SK-N-SH (cell line): Measurements from ENCODE around the gene ARHGAP42. TPM values are rescaled to one million over a fixed set of nuclear protein-coding genes. Genes with fewer than 3 reads are reported as not detected.
A peak's percentile ranks its signal among the peaks of the same experiment; 100 is the strongest.

ENCODE experiments used
- CTCF ChIA-PET: fragments of 300-600, 350-600 bp; formaldehyde crosslinking; extraction: SDS; loops from one replicate; lab custom pipeline; 2021; lab: Yijun Ruan, JAX
- POLR2A ChIA-PET: fragments of 350-600 bp; sonication (Branson Sonifier 250); formaldehyde crosslinking; extraction: SDS; loops from one replicate; lab custom pipeline; 2020; ENCODE audit warnings: antibody characterized with exemption, inconsistent platforms; lab: Yijun Ruan, JAX
- DNase-seq: peaks from one replicate; pipeline ENCODE4 v3.0.0; 2012
- H2AFZ ChIP-seq: fragments of 200-600 bp; sonication (generic); 2 replicates; pipeline ENCODE4 v1.8.1; 2016; ENCODE audit warnings: antibody characterized with exemption, mild to moderate bottlenecking, low read depth
- H3F3A ChIP-seq: fragments of 200-600 bp; sonication (generic); replicated peaks from 2 replicates; pipeline ENCODE3; 2016; ENCODE audit warnings: antibody characterized with exemption, mild to moderate bottlenecking; ENCODE audit not compliant: insufficient read depth
- H3K27ac ChIP-seq, 2 experiments: fragments of 200-500 bp in 1 of 2; fragments of 200-600 bp in 1 of 2; sonication (Bioruptor generic) in 1 of 2; sonication (generic), shearing (Covaris generic) in 1 of 2; 2 replicates each; pipeline versions ENCODE4 v1.5.1 to v1.6.1; 2014 to 2016; ENCODE audit warnings: low read depth in 2 of 2, inconsistent platforms in 1 of 2, low read length in 1 of 2, mild to moderate bottlenecking in 1 of 2, mixed read lengths in 1 of 2
- H3K27me3 ChIP-seq: fragments of 200-600 bp; sonication (generic), shearing (Covaris generic); 2 replicates; pipeline ENCODE4 v1.6.1; 2016; ENCODE audit warnings: mixed run types; ENCODE audit not compliant: insufficient read depth
- H3K36me3 ChIP-seq, 2 experiments: fragments of 200-500 bp in 1 of 2; fragments of 200-600 bp in 1 of 2; sonication (Bioruptor generic) in 1 of 2; sonication (generic) in 1 of 2; replicated peaks in 1 of 2; 2 replicates each; pipeline versions ENCODE3 to v1.5.1; 2014 to 2016; ENCODE audit warnings: low read length in 1 of 2, mild to moderate bottlenecking in 1 of 2; ENCODE audit not compliant: insufficient read depth in 2 of 2, control insufficient read depth in 1 of 2
- H3K4me1 ChIP-seq, 2 experiments: fragments of 200-500 bp in 1 of 2; fragments of 200-600 bp in 1 of 2; sonication (Bioruptor generic) in 1 of 2; sonication (generic), shearing (Covaris generic) in 1 of 2; 2 replicates each; pipeline versions ENCODE4 v1.5.1 to v1.6.1; 2014 to 2016; ENCODE audit warnings: low read depth in 1 of 2, low read length in 1 of 2, mixed run types in 1 of 2; ENCODE audit not compliant: insufficient read depth in 2 of 2, control insufficient read depth in 1 of 2
- H3K4me2 ChIP-seq: fragments of 200-600 bp; sonication (generic), shearing (Covaris generic); 2 replicates; pipeline ENCODE4 v1.6.1; 2017; ENCODE audit warnings: mixed run types
- H3K4me3 ChIP-seq, 2 experiments: fragments of 200-500 bp in 1 of 2; fragments of 200-600 bp in 1 of 2; sonication (Bioruptor generic) in 1 of 2; sonication (generic), shearing (Covaris generic) in 1 of 2; 2 replicates each; pipeline versions ENCODE4 v1.5.1 to v1.8.1; 2014 to 2016; ENCODE audit warnings: low read depth in 2 of 2, inconsistent platforms in 1 of 2, low read length in 1 of 2, mild to moderate bottlenecking in 1 of 2, mixed read lengths in 1 of 2, moderate library complexity in 1 of 2
- H3K79me2 ChIP-seq: fragments of 200-600 bp; sonication (generic); 2 replicates; pipeline ENCODE4 v1.8.1; 2017; ENCODE audit warnings: mild to moderate bottlenecking; ENCODE audit not compliant: insufficient read depth
- H3K9ac ChIP-seq: fragments of 200-600 bp; sonication (generic); 2 replicates; pipeline ENCODE4 v1.6.1; 2017; ENCODE audit warnings: mixed run types
- H3K9me2 ChIP-seq: fragments of 200-600 bp; sonication (generic); 2 replicates; pipeline ENCODE4 v1.6.1; 2017; ENCODE audit warnings: mixed run types
- H3K9me3 ChIP-seq: fragments of 200-600 bp; sonication (generic); 2 replicates; pipeline ENCODE4 v1.6.1; 2017; ENCODE audit warnings: mixed run types, mild to moderate bottlenecking, moderate library complexity
- H4K20me1 ChIP-seq: fragments of 200-600 bp; sonication (generic); 2 replicates; pipeline ENCODE4 v1.6.1; 2017; ENCODE audit warnings: mild to moderate bottlenecking, mixed run types; ENCODE audit not compliant: insufficient read depth
- CHD2 ChIP-seq: fragments of 150-350 bp; IDR thresholded peaks from 2 replicates; pipeline ENCODE4 v1.6.1; 2018; ENCODE audit warnings: low read length; ENCODE audit not compliant: partially characterized antibody
- CTCF ChIP-seq: fragments of 200-600 bp; sonication (generic); IDR thresholded peaks from 2 replicates; pipeline ENCODE4 v1.6.1; 2017; ENCODE audit warnings: antibody characterized with exemption, mild to moderate bottlenecking, moderate library complexity
- EZH2phosphoT487 ChIP-seq: fragments of 200-600 bp; sonication (generic); IDR thresholded peaks from 2 replicates; pipeline ENCODE4 v1.6.1; 2017; ENCODE audit warnings: low read depth, mixed run types, mild to moderate bottlenecking, antibody characterized with exemption, moderate library complexity, borderline replicate concordance
- FOSL2 ChIP-seq: IDR thresholded peaks from 2 replicates; pipeline ENCODE4 v1.4.0; 2012; ENCODE audit warnings: low read depth, mild to moderate bottlenecking, moderate library complexity, borderline replicate concordance
- FOXJ3 ChIP-seq: sonication (generic); formaldehyde crosslinking; IDR thresholded peaks from 2 replicates; pipeline ENCODE4 v1.5.1; 2020; ENCODE audit warnings: mild to moderate bottlenecking, missing genetic modification reagents
- FOXM1 ChIP-seq: IDR thresholded peaks from 2 replicates; pipeline ENCODE4 v1.4.0; 2012; ENCODE audit warnings: low read depth, mild to moderate bottlenecking
- JUND ChIP-seq: IDR thresholded peaks from 2 replicates; pipeline ENCODE4 v1.4.0; 2012
- MEF2A ChIP-seq: IDR thresholded peaks from 2 replicates; pipeline ENCODE4 v1.4.0; 2012; ENCODE audit warnings: low read depth, borderline replicate concordance
- NFIC ChIP-seq: IDR thresholded peaks from 2 replicates; pipeline ENCODE4 v1.4.0; 2012; ENCODE audit warnings: borderline replicate concordance
- PBX3 ChIP-seq: IDR thresholded peaks from 2 replicates; pipeline ENCODE4; 2012
- RAD21 ChIP-seq: IDR thresholded peaks from 2 replicates; pipeline ENCODE4 v1.6.1; 2012; ENCODE audit warnings: mild to moderate bottlenecking, low read length
- REST ChIP-seq: IDR thresholded peaks from 2 replicates; pipeline ENCODE4 v1.6.1; 2012; ENCODE audit warnings: mild to moderate bottlenecking, low read depth, low read length, moderate library complexity
- SMC3 ChIP-seq: IDR thresholded peaks from 2 replicates; pipeline ENCODE4 v1.6.1; 2012; ENCODE audit warnings: low read depth, low read length, improper control_type of control experiment
- WGBS: methylation state at CpG from one replicate; pipeline ENCODE4 v1.1.6; 2017; ENCODE audit warnings: low lambda C conversion rate; 5-methylcytosine and 5-hydroxymethylcytosine counted together
- polyA plus RNA-seq, 3 experiments: library from polyadenylated mRNA; depleted of rRNA; stranded (reverse); fragments of >200 nt; gene quantifications; 2 replicates each; pipeline ENCODE4 v1.2.3, GENCODE V29; 2012
- TF ChIP-seq, protein P1 (sequence below): IDR thresholded peaks from 2 replicates; pipeline ENCODE4 v1.4.0; 2012; ENCODE audit warnings: low read depth, borderline replicate concordance

Gene ARHGAP42
- polyA plus RNA-seq, 1 of the 3 experiments (the other 2 are of a cell fraction) = 0.02 TPM

GRCh38 chr11:100682247-100682969 is 4.7 kb upstream of the ARHGAP42 start:
- no peak for DNase-seq
- CTCF ChIA-PET = interaction anchor here (1.1 kb wide), 1 partner anchor 8 kb away, joined by 3 read pairs; no protein-coding TSS in a partner anchor
- no peaks in the 10 kb centered on the region for H3F3A ChIP-seq

GRCh38 chr11:100683126-100683525 is 4.0 kb upstream of the ARHGAP42 start:
- Histone ChIP-seq H4K20me1 (no peaks in the 10 kb centered on the region), H3K36me3 (no peaks in the 10 kb centered on the region), H3K27me3 (peaks cover 34% of the 10 kb centered on the region; the same call in 1 of the 2 replicates), H3K79me2 (no peaks in the 10 kb centered on the region), H3K9me3 (no peaks in the 10 kb centered on the region), H3K4me2 (no peak overlapping the region), H3K4me3 (no peak overlapping the region), H3F3A (peaks cover 5% of the 10 kb centered on the region), H3K27ac (no peak overlapping the region), H3K9me2 (no peaks in the 10 kb centered on the region), H3K4me1 (no peaks in the 10 kb centered on the region; a peak in 1 of 4 replicates), H3K9ac (no peak overlapping the region), H2AFZ (no peak overlapping the region)
- CTCF ChIA-PET = interaction anchor here (1.1 kb wide), 1 partner anchor 9 kb away, joined by 3 read pairs; no protein-coding TSS in a partner anchor
- DNase-seq = no peak
- 11% methylated on average over 3 of the region's 3 CpGs for WGBS
- POLR2A ChIA-PET = no interaction called here
- TF ChIP-seq MEF2A (no peak), REST (no peak), CHD2 (no peak), FOXJ3 (no peak), FOXM1 (no peak), EZH2phosphoT487 (no peak), JUND (no peak)
- TF ChIP-seq, protein P1, sequence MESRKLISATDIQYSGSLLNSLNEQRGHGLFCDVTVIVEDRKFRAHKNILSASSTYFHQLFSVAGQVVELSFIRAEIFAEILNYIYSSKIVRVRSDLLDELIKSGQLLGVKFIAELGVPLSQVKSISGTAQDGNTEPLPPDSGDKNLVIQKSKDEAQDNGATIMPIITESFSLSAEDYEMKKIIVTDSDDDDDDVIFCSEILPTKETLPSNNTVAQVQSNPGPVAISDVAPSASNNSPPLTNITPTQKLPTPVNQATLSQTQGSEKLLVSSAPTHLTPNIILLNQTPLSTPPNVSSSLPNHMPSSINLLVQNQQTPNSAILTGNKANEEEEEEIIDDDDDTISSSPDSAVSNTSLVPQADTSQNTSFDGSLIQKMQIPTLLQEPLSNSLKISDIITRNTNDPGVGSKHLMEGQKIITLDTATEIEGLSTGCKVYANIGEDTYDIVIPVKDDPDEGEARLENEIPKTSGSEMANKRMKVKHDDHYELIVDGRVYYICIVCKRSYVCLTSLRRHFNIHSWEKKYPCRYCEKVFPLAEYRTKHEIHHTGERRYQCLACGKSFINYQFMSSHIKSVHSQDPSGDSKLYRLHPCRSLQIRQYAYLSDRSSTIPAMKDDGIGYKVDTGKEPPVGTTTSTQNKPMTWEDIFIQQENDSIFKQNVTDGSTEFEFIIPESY = no peak

More at GRCh38 chr11:100682247-100682969, 4.7 kb upstream of the ARHGAP42 start:
- H3K36me3 ChIP-seq = no peaks in the 10 kb centered on the region
- POLR2A ChIA-PET = no interaction called here
- no peak overlapping the region for H2AFZ ChIP-seq
- H3K79me2 ChIP-seq = no peaks in the 10 kb centered on the region
- no peaks in the 10 kb centered on the region for H3K4me1 ChIP-seq
- H3K9ac ChIP-seq = no peak overlapping the region
- no peaks in the 10 kb centered on the region for H3K9me2 ChIP-seq
- H3K27ac ChIP-seq = no peak overlapping the region
- no peak overlapping the region for H3K4me3 ChIP-seq
- no peak overlapping the region for H3K4me2 ChIP-seq
- no peaks in the 10 kb centered on the region for H3K9me3 ChIP-seq
- no peaks in the 10 kb centered on the region for H4K20me1 ChIP-seq
- TF ChIP-seq SMC3 = peak; percentile 28
- TF ChIP-seq CTCF = peak; percentile 63
- peak; percentile 25 for TF ChIP-seq RAD21
- no peak for TF ChIP-seq FOSL2
- TF ChIP-seq PBX3 = no peak
- no peak for TF ChIP-seq NFIC
- no peak for TF ChIP-seq EZH2phosphoT487
- TF ChIP-seq, all 33 proteins: peak for 3
- peaks cover 34% of the 10 kb centered on the region; the same call in 1 of the 2 replicates for H3K27me3 ChIP-seq
- WGBS = 5% methylated on average over 2 of the region's 2 CpGs
